HG02981 (cell line): ENCODE data around the gene SYNE2.

ENCODE experiments used
- ATAC-seq: cut with Tn5 transposase; IDR thresholded peaks from one replicate; pipeline ENCODE4 v1.9.1; 2021; ENCODE audit warnings: mild to moderate bottlenecking, moderate library complexity; ENCODE audit not compliant: unreplicated experiment

Gene SYNE2

DNA sequence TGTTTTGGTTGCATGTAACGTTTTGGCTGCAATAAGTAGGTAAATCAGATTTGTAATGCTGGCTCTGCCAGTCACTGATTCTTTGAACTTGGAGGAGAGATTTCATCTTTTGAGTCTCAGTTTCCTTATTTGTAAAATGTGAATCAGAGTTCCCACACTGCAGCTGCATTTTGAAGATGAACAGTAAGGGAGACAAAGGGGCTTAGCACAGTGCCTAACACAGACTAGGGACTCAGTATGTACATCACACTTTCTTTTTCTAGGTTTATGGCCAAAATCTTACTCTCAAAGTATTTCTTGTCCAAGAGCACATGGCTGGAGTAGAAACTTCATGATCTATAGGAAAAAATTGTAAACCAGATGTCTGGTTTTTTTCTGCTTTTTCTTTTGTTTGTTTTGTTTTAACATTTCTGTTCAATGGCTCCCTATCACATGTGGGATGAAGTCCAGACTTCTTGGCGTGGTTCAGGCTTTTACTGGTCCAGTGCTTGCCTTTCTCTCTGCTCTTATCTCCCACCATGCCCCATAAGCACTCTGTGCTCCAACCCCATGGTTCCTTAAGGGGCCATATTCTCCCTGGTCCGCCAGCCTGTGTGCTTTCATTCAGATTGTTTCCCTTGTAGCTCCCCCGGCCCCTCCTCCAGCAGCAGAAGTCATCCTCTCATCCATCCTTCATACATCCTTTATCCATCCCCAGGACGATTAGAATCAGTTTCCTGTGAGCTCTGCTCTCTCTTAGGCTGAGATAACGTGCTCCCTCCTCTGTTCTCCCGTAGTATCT is 58.0 kb downstream of the SYNE2 start:
- no peak for ATAC-seq

DNA sequence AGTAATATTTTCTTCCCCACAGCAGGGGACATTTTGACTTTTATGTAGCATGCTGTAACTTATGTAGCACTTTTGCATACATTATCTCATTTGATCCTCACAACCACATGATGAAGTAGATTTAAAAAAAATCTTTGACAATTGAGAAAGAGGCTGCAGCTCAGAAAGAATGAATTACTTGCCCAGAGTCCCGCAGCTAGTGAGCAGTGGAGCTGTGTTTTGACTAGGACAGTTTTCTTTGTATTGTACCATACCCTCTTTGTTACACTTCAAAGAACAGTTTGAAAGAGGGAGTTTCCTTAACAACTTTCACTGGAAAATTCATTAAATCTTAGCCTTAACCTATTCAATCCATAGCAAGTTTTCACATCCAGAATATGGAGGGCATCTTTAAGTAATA is 58.6 kb downstream of the SYNE2 start:
- ATAC-seq = no peak

DNA sequence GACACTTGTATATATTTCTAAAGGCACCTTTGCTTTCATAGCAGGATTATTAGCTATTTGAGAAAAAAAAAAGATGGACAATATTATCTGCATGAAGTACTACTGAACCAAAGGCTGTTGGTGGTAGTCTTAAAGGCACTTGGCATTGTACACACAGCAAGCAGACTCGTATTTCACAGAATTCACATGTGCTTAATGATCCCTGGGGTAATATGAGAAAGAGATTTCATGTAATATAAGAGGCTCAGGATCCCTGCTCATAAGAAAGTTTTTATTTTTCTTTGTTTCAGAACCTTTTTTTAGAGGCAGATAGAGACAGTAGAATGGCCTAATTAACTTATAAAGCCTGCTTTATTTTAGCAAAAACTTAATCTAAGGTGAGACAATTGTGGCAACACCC is 59.5 kb downstream of the SYNE2 start:
- no peak for ATAC-seq

DNA sequence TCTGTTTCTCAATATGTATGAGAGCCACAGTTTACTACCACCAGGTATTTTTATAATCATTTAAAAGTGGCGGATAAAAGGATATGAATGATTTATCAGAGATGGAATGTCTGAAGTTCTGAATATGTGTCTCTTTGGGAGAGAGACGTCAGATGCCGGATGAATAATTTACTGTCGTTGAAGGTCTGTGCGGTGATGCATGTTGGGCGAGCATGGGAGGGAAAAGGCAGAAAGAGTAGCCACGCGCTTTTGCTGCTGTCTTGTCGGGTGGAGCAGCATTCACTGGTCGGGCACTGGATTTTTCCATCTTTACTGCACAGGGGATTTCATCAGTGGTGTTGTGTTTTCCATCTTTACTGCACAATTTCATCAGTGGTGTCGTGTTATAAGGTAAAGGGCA is 65.6 kb downstream of the SYNE2 start:
- ATAC-seq = no peak

DNA sequence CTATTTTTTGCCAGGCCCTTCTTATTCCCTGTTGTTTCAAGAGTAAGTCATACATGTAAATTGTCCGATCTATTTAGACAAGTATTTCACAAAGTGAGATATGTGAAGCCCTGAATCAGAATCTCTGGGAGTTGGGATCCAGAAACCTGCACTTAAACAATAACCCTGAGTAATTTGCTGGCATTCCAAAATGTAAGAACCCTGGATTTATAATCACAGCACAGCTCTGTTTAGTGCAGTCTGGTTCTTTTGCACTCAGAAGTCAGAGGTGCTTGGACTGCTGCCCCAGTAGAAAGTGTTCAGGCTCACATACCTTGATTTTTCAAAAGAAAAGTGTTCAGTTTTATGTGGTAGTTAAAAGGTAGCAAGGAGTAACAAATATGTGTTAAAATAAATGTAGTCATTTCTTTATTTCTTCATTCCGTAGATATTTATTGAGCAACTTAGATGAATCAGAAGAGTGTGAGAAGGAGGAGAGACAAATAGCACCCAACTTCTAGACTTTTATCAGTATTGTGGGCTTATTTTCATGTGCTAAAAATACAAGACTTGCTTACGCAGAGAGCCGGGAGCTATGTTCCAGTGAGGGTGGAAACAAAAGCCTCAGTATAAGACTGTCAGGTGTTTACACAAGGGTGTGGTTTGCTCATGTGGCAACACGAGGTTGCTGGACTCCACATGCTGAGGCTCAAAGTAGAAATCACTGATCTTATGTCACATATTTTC is 70.1 kb downstream of the SYNE2 start:
- ATAC-seq = no peak

DNA sequence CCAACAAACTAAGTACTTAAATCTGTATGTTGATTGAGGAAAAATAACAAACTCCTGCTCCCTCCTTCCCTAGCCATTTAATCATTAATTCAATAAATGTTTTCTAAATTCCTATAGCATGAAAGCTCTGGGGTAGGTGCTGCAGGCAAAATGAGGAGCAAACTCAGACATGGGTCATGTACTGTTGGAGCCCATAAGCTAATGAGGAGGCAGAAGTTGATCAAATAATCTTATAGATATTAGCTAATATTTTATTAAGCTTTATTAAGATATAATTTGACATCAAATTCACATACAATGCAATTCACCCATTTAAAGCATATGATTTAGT is 70.6 kb downstream of the SYNE2 start:
- ATAC-seq = no peak

DNA sequence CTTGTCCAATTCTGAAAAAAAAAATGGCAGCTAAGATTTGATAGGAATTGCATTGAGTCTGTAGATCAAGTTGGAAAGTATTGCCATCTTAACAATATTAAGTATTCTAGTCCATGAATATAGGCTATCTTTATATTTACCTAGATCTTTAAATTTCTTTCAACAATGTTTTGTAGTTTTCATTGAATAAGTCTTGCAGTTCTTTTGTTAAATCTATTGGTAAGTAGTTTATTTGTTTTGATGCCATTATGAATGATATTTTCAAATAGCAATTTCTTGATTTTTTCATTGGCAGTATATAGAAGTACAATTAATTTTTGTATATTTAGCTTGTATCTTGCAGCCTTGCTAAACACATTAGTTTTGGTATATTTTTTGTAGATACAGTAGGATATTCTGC is 71.6 kb downstream of the SYNE2 start:
- no peak for ATAC-seq

DNA sequence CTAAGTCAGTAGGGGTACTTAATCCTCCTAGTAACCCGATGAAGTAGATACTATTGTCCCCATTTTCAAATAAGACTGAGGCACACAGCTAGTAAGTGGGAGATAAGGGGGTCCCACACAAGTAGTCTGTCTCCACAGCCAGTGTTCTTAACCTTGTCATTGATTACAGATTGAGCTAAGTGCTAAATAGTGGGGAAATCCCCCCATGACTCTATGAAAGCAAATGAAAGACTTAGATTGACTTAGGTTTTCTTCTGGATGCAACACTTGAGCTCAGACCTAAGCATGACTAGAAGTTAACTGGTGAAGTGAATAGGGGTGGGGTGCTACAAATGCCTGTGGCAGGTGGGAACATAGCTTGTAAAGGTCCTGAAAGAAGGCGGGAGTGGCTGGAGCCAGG is 73.8 kb downstream of the SYNE2 start:
- no peak for ATAC-seq

DNA sequence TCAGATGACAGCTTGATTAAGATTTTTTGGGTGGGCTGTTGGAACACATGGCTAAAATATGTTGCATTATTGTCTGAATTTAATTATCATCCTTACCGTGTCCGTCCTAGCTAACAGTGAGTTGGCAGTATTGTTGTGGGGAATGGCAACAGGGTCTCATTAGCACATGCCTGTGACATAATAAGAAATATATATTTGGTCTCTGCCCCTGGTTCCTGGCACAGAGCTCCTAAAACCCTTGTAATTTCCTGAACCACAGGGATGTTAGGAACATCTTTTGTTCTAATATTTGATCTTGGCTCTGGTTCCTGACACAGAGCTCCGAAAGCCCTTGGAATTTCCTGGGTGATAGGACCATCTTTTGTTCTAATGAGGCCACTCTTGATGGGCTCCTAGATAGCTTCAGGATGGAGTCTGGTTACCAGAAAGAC is 76.0 kb downstream of the SYNE2 start:
- ATAC-seq = no peak

DNA sequence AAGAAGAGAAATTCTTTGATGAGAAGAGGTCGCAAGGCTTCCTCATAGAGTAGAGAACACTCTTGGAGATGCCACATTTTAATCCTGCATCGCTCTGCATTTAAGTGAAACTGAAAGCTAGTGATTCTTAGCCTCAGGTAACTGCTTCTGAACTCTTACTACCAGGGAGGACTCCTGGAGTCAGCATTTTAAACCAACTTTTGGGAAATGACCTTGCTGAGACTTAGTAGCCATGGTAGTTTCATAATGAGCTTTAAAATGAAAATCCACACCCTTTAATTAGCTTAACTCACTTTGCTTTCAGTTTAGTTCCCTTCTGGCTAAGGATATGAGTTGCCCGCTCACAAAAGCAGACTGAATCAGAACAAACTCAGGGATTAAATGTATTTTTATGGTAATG is 80.3 kb downstream of the SYNE2 start:
- ATAC-seq = peak; percentile 55

DNA sequence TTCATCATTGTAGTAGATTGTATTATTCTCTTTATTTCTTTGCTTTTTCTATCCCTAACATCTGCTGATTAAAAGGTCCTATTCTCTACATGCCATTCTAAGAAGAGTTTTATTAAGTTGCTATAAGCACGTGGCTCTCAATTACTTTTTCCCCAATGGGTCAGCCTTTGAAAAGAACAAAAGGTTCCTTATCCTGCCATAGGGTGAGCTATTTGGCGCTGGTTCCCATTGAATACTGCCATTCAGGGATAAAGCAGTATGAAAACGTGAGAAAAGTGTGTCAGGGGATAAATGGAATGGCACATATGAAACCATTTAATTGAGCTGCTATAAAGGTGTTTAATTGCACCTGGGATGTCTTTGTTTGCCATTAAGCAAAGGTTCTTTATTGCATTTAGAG is 80.9 kb downstream of the SYNE2 start:
- ATAC-seq = no peak

DNA sequence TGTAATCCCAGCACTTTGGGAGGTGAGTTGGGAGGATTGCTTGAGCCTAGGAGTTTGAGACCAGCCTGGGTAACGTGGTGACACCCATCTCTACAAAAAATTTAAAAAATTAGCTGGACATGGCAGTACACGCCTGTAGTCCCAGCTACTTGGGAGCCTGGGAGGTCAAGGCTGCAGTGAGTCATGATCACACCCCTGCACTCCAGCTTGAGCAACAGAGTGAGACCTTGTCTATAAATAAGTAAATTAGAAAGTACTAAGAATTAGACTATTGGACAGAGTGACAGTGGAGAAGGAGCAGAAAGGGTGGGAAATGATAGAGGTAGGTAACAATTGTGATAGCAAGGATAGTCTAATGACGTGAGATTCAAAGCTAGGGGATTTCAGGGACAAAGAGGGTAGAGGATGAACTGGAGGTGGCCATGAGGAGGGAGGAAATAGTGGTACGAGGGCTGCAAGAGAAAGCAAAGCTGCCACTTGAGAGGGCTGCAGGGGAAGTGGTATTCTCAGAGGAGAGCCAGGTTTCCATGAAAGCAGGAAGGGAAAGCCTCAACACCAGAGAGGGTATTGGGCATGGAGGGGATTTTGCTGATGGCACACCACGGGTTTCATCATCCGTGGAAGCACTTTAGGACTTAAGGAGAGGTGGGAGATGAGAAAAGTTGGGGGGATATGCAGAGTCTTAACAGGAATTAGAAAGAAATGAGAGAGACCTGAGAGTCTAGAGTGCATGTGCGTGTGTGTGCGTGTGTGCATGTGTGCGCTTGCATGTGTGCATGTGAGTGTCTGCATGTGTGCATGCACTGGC is 85.6 kb downstream of the SYNE2 start:
- peak; percentile 66 for ATAC-seq

DNA sequence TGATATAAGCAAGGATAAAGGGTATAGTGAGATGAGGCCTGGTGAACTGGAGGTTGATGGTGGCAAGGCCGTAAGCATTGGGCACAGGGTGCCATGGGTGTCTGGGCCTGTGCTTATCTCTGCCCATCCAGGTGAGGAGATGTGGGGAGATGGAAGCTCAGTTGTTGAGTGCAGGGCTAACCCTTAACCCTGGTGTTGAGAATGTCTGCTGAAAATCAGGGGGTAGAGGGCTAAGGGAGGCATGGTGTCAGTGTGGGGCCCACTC is 86.1 kb downstream of the SYNE2 start:
- no peak for ATAC-seq

DNA sequence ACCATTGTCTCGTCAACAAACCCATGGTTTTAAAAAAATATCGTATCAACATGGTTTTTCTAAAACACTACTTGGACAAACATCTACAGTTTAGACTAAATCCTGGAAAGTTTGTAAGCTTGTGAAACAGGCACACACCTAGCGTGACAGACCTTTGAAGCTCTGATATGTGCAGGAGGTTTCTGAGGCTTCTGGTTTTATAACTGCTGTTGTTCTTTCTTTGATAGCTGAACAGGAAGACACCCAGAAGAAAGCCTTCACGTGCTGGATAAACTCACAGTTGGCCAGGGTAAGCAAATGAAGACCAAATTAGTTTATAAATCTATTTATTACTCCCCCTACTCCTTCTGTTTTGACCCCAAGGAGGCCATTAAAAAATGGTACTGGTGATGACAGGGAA is 87.6 kb downstream of the SYNE2 start:
- ATAC-seq = no peak

DNA sequence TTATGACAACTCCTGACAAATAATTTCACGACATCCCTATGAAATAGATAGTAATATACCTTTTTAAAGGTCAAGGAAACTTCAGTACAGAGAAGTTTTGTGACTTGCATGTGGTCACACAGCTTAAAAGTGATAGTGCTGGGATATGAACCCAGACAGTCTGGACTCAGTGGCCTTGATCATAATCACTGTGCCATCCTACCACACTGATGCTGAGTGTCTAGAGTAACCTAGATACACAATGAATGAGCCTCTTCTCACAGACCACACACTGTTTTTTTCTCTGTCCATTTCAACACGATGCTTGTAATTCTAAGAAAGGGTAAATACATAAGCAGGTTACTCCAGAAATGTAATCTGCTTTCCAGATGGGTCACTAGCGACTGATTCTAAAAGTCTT is 88.2 kb downstream of the SYNE2 start:
- ATAC-seq = no peak

DNA sequence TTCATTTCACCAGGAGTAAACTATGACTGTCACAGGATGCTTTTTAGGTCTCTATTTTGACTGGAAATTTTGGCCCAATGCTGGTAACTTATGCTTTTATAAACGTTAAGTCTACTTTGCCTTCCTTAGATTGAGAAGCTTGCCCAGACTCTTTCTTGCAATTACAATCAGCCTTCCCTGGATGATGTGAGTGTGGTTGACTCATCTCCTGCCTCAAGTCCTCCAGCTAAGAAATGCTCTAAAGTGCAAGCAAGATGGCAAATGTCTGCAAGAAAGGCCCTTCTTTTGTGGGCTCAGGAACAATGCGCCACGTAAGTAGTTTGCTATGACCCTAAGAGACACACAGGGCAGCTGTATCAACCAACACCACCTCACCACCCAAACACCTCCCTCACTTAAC is 96.9 kb downstream of the SYNE2 start:
- no peak for ATAC-seq

DNA sequence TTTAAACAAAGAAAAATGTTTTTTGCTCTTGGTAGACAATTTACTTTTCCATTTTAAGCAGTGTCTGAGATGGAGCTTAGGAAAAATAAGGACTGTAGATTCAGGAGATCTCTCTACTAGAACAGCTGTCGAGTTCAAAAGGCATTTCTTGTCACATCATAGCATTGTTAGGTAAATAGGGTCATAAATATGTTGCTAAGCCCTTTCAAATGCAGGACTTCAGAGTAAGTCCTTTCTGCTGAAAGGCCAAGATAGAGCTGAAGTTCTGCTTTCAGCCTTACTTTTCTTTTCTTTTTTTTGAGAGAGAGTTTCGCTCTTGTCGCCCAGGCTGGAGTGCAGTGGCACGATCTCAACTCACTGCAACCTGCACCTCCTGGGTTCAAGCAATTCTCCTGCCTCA is 98.2 kb downstream of the SYNE2 start:
- no peak for ATAC-seq

DNA sequence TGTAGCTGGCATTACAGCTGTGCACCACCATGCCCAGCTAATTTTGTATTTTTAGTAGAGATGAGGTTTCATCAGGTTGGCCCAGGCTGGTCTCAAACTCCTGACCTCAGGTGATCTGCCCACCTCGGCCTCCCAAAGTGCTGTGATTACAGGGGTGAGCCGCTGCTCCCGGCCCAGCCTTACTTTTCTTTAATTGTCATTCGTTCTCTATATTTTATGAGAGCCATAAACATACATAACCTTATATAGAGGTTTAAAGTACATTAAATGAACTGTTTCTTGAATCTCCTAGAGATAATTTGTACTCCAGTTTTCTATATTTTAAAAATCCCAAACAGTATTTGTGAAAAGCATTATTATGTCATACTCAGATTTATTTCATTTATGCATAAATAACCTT is 98.6 kb downstream of the SYNE2 start:
- ATAC-seq = no peak

DNA sequence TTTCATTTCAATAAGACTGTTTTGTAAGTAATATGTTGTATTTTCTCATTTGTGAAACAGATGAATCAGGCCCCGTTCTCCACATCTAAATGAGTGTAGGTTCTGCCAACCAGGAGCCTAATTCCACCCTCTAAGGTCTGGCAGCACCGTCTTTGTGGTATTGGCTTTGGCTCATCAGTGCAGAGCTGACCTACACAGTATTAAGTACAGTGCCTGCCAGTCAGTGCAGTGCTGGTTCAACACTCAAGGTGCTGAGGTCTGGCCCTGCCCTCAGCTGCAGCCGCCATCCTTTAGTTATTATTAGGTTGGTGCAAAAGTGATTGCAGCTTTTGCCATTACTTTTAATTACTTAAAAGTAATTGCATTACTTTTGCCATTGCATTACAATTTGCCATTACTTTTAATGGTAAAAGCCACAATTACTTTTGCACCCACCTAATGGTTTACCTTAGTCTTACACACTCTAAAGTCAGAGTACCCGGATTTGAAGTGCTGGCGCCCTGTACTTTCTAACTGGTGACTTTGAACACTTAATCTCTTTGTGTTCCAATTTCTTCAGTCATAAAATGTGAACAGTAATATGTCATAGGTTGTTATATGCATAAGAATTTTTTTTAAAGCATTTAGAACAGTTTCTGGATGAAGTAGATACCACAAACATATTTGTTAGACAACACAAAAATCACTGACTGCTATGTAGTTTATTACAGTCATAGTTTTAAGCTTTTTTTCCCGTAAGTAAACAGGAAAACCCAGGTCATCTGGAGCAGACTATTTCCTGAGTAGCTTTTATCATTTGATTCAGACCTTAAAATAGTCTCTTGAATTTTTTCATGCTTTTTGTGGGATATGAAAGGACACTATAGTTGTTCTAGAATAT is 99.5 kb downstream of the SYNE2 start:
- no peak for ATAC-seq

DNA sequence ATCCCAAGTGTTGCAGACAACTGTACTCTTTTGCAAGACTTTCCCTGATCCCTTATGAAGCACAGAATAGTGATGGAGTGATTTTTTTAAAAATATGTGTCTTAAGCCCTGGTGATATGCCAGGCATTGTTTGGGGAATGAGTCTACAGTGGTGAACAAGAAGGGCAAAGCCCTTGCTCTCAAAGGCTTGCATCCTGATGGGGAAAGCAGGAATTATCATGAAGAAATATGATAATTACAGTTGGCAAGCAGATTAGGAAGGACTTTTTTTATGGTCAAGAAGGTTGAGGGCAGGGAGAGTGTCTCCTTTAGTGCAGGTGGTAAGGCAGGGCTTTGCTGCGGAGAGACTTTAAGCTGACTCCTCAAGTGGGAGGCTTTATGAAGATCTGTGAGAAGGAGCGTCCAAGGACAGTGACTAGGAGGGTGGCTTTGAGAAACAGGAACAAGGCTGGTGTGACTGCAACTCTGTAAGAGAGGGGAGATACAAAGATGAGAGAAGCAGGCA is 100.2 kb downstream of the SYNE2 start:
- ATAC-seq = no peak

DNA sequence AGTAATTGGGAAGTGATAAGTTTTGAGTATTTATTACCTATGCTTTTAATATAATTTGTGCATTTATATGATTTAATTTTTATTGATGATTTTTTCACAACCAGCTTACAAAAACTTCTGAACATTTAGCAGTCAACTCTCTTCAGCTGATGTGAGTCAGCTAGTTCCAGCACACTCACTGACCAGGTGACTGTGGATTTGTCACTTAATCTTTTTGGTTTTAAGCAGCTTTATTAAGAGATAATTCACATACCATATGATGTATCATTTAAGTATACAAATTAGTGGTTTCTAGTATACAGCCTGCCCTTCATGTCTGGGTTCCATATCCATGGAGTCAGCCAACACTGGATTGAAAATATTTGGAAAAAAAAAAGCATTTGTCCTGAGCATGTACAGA is 103.5 kb downstream of the SYNE2 start:
- no peak for ATAC-seq
